MCF 10A (cell line): Measurements from ENCODE around the gene PTCD1. TPM values are rescaled to one million over a fixed set of nuclear protein-coding genes. Genes with fewer than 3 reads are reported as not detected.
"Not testable (repeated sequence)": the region's sequence is repeated elsewhere in the genome, so short reads cannot be mapped to it uniquely, and the experiment has no call there.

Source experiments
- BruUV-seq: library from RNA; stranded (reverse); fragments of 400-500 nt; replicated peaks from 2 replicates; lab custom pipeline; 2021; lab: Mats Ljungman, UMichigan
- CTCF ChIA-PET: fragments of 300-600 bp; sonication (Branson Sonifier 250); formaldehyde crosslinking; extraction: SDS; loops from one replicate; lab custom pipeline; 2021; ENCODE audit warnings: antibody characterized with exemption, inconsistent platforms; lab: Yijun Ruan, JAX
- POLR2A ChIA-PET: fragments of 300-600, 350-650 bp; sonication (Branson Sonifier 250); formaldehyde crosslinking; extraction: SDS; loops from one replicate; lab custom pipeline; 2020; ENCODE audit warnings: antibody characterized with exemption, inconsistent platforms; lab: Yijun Ruan, JAX
- DNase-seq: peaks from one replicate; pipeline ENCODE4 v3.0.0-alpha.2; 2018; ENCODE audit not compliant: unreplicated experiment
- H3K27ac Mint-ChIP-seq: one replicate; pipeline ENCODE4 v1.8.0; 2022; ENCODE audit warnings: mild to moderate bottlenecking, low read depth, mixed read lengths; ENCODE audit not compliant: unreplicated experiment
- H3K27me3 Mint-ChIP-seq: one replicate; pipeline ENCODE4 v1.8.0; 2022; ENCODE audit warnings: mixed read lengths; ENCODE audit not compliant: insufficient read depth, unreplicated experiment
- H3K36me3 Mint-ChIP-seq: one replicate; pipeline ENCODE4 v1.8.0; 2022; ENCODE audit warnings: mild to moderate bottlenecking, moderate library complexity, mixed read lengths; ENCODE audit not compliant: insufficient read depth, unreplicated experiment
- H3K4me1 Mint-ChIP-seq: one replicate; pipeline ENCODE4 v1.8.0; 2022; ENCODE audit warnings: mixed read lengths; ENCODE audit not compliant: insufficient read depth, unreplicated experiment
- H3K4me3 Mint-ChIP-seq: one replicate; pipeline ENCODE4 v1.8.0; 2022; ENCODE audit warnings: mild to moderate bottlenecking, moderate library complexity, mixed read lengths; ENCODE audit not compliant: unreplicated experiment
- H3K9me3 Mint-ChIP-seq: one replicate; pipeline ENCODE4 v1.8.0; 2022; ENCODE audit warnings: mixed read lengths; ENCODE audit not compliant: unreplicated experiment
- CTCF ChIP-seq: fragments of 200-600 bp; IDR thresholded peaks from one replicate; pipeline ENCODE4 v1.8.0; 2022; ENCODE audit warnings: antibody characterized with exemption, mild to moderate bottlenecking; ENCODE audit not compliant: unreplicated experiment
- intact Hi-C: fragments of 100-400 bp; cut with micrococcal nuclease; formaldehyde crosslinking; loops from 2 replicates; pipeline ENCODE4 v1.14.1; 2022
- total RNA-seq: library from RNA; stranded (reverse); gene quantifications from 2 replicates; pipeline ENCODE4 v1.2.3, GENCODE V29; 2022

The PTCD1 gene
- total RNA-seq, 1 experiment from 2014 or later = 4.9 TPM

- Mint-ChIP-seq H3K36me3 (peaks cover 93% of the 10 kb centered on the region), H3K9me3 (no peaks in the 10 kb centered on the region), H3K27ac (no peak overlapping the region), H3K27me3 (no peaks in the 10 kb centered on the region), H3K4me1 (no peaks in the 10 kb centered on the region), H3K4me3 (no peak overlapping the region)
- CTCF ChIA-PET = interaction anchor here (0.6 to 1.5 kb wide), 2 partner anchors 24 to 50 kb away, joined by 3 to 4 read pairs; no protein-coding TSS in a partner anchor
- TF ChIP-seq CTCF = no peak
- BruUV-seq = no TSS peak
- DNase-seq = no peak
- POLR2A ChIA-PET = no interaction called here
- intact Hi-C loops = no loop called here
These were observed 47.5 kb downstream of the PTCD1 start for GRCh38 chr7:99390941-99391602.

GRCh38 chr7:99389772-99390171 is 48.8 kb downstream of the PTCD1 start:
- Mint-ChIP-seq H3K36me3 (peaks cover 87% of the 10 kb centered on the region), H3K9me3 (no peaks in the 10 kb centered on the region), H3K27ac (no peak overlapping the region), H3K4me1 (no peaks in the 10 kb centered on the region), H3K4me3 (no peak overlapping the region), H3K27me3 (no peaks in the 10 kb centered on the region)
- BruUV-seq = no TSS peak
- CTCF ChIA-PET = interaction anchor here (1.0 to 1.2 kb wide), 2 partner anchors 9 to 18 kb away, joined by 3 read pairs; no protein-coding TSS in a partner anchor
- intact Hi-C loops = no loop called here
- TF ChIP-seq CTCF = no peak
- DNase-seq = no peak
- POLR2A ChIA-PET = interaction anchor here (0.7 to 3.1 kb wide), 3 partner anchors 10 to 40 kb away, joined by 3 to 9 read pairs (median 6); no protein-coding TSS in a partner anchor

- BruUV-seq = no TSS peak
- Mint-ChIP-seq H3K9me3 (no peaks in the 10 kb centered on the region), H3K27me3 (no peaks in the 10 kb centered on the region), H3K27ac (no peak overlapping the region), H3K4me1 (no peaks in the 10 kb centered on the region), H3K4me3 (no peak overlapping the region), H3K36me3 (peaks cover 76% of the 10 kb centered on the region)
- POLR2A ChIA-PET = interaction anchor here (1.1 to 3.1 kb wide), 2 partner anchors 19 to 35 kb away, joined by 4 to 9 read pairs; no protein-coding TSS in a partner anchor
- no peak for DNase-seq
- intact Hi-C loops = no loop called here
- no peak for TF ChIP-seq CTCF
- CTCF ChIA-PET = no interaction called here
These were observed 50.7 kb downstream of the PTCD1 start for GRCh38 chr7:99387912-99388311.

- H3K27ac Mint-ChIP-seq, intact Hi-C loops, H3K9me3 Mint-ChIP-seq, H3K4me1 Mint-ChIP-seq, H3K4me3 Mint-ChIP-seq, BruUV-seq, DNase-seq, H3K27me3 Mint-ChIP-seq: not testable (repeated sequence)
- peaks cover 71% of the 10 kb centered on the region for H3K36me3 Mint-ChIP-seq
- ChIA-PET CTCF (interaction anchor here (0.6 kb wide), 1 partner anchor 59 kb away, joined by 6 read pairs; no protein-coding TSS in a partner anchor), POLR2A (interaction anchor here (0.8 to 1.2 kb wide), 3 partner anchors 20 to 34 kb away, joined by 4 read pairs; partner anchors contain the start of genes BUD31 and PDAP1)
These were observed 51.4 kb downstream of the PTCD1 start for GRCh38 chr7:99387239-99387635.
